Karpas-422 (cell line): ENCODE measurements around the gene TLE4. TPM values are rescaled to one million over a fixed set of nuclear protein-coding genes. Genes with fewer than 3 reads are reported as not detected.

Source experiments
- DNase-seq: peaks from one replicate; pipeline ENCODE4 v3.0.0-alpha.2; 2015
- H2AFZ ChIP-seq: fragments of 200-600 bp; sonication (generic); 2 replicates; pipeline ENCODE4 v1.6.1; 2014; ENCODE audit warnings: antibody characterized with exemption, low read length, mixed read lengths
- H3K27ac ChIP-seq: fragments of 200-600 bp; sonication (generic); 2 replicates; pipeline ENCODE4 v1.5.1; 2014; ENCODE audit warnings: mild to moderate bottlenecking, low read length, moderate library complexity
- H3K27me3 ChIP-seq: fragments of 200-600 bp; sonication (generic); 2 replicates; pipeline ENCODE4 v1.6.1; 2014; ENCODE audit warnings: low read length, mixed read lengths
- H3K36me3 ChIP-seq: fragments of 200-600 bp; sonication (generic); 2 replicates; pipeline ENCODE4 v1.6.1; 2014; ENCODE audit warnings: low read length, mixed read lengths; ENCODE audit not compliant: insufficient read depth
- H3K4me1 ChIP-seq: fragments of 200-600 bp; sonication (generic); 2 replicates; pipeline ENCODE4 v1.6.1; 2014; ENCODE audit warnings: mild to moderate bottlenecking, low read length, mixed read lengths
- H3K4me2 ChIP-seq: fragments of 200-600 bp; sonication (generic); 2 replicates; pipeline ENCODE4 v1.6.1; 2014; ENCODE audit warnings: low read length, low read depth, mild to moderate bottlenecking; ENCODE audit not compliant: poor library complexity, severe bottlenecking
- H3K4me3 ChIP-seq: fragments of 200-600 bp; sonication (generic); 2 replicates; pipeline ENCODE4 v1.5.1; 2014; ENCODE audit warnings: mild to moderate bottlenecking, antibody characterized with exemption, low read length, mixed read lengths
- H3K79me2 ChIP-seq: fragments of 200-600 bp; sonication (generic); 2 replicates; pipeline ENCODE4 v1.6.1; 2014; ENCODE audit warnings: mild to moderate bottlenecking, low read length, mixed read lengths
- H3K9ac ChIP-seq: fragments of 200-600 bp; sonication (generic); 2 replicates; pipeline ENCODE4 v1.6.0; 2014; ENCODE audit warnings: low read length
- H3K9me2 ChIP-seq: fragments of 200-600 bp; sonication (generic), shearing (Covaris generic); replicated peaks from 2 replicates; pipeline ENCODE4 v1.6.0; 2014; ENCODE audit warnings: mild to moderate bottlenecking, low read length, moderate library complexity; ENCODE audit not compliant: insufficient read depth
- H3K9me3 ChIP-seq: fragments of 300-700, 200-600 bp; sonication (generic); 2 replicates; pipeline ENCODE4 v1.6.1; 2014; ENCODE audit warnings: low read length, mixed read lengths
- H4K20me1 ChIP-seq: fragments of 200-600 bp; sonication (generic); 2 replicates; pipeline ENCODE4 v1.6.1; 2014; ENCODE audit warnings: mild to moderate bottlenecking, antibody characterized with exemption, low read length, low read depth; ENCODE audit not compliant: insufficient read depth
- total RNA-seq: library from RNA; depleted of rRNA; stranded (reverse); fragments of >200 nt; shearing (Covaris generic); gene quantifications from 2 replicates; pipeline ENCODE4 v1.2.3, GENCODE V29; 2014; ENCODE audit warnings: low replicate concordance

The TLE4 gene
- total RNA-seq, 1 experiment from 2014 or later = 65.3 TPM

GRCh38 chr9:79719021-79719420 lies 147.3 kb downstream of the TLE4 start:
- no peaks in the 10 kb centered on the region for H3K79me2 ChIP-seq
- no peaks in the 10 kb centered on the region for H3K27me3 ChIP-seq
- no peaks in the 10 kb centered on the region for H3K9me3 ChIP-seq
- H3K4me2 ChIP-seq = no peak overlapping the region
- no peaks in the 10 kb centered on the region for H3K9me2 ChIP-seq
- H3K27ac ChIP-seq = no peak overlapping the region
- no peaks in the 10 kb centered on the region for H4K20me1 ChIP-seq
- no peaks in the 10 kb centered on the region for H3K4me1 ChIP-seq
- H3K36me3 ChIP-seq = peaks cover 63% of the 10 kb centered on the region; the same call in 1 of the 2 replicates
- H3K4me3 ChIP-seq = no peak overlapping the region
- no peak overlapping the region for H3K9ac ChIP-seq
- no peak for DNase-seq
- H2AFZ ChIP-seq = no peak overlapping the region

GRCh38 chr9:79719989-79720388 lies 148.2 kb downstream of the TLE4 start:
- H3K9me2 ChIP-seq = no peaks in the 10 kb centered on the region
- no peak overlapping the region for H3K4me3 ChIP-seq
- no peaks in the 10 kb centered on the region for H3K79me2 ChIP-seq
- no peaks in the 10 kb centered on the region for H3K27me3 ChIP-seq
- no peaks in the 10 kb centered on the region for H3K9me3 ChIP-seq
- peaks cover 68% of the 10 kb centered on the region; the same call in 1 of the 2 replicates for H3K36me3 ChIP-seq
- DNase-seq = no peak
- no peak overlapping the region for H3K9ac ChIP-seq
- H3K4me1 ChIP-seq = no peaks in the 10 kb centered on the region
- no peak overlapping the region for H3K27ac ChIP-seq
- no peaks in the 10 kb centered on the region for H4K20me1 ChIP-seq
- H3K4me2 ChIP-seq = no peak overlapping the region
- no peak overlapping the region for H2AFZ ChIP-seq

GRCh38 chr9:79731171-79731890 lies 159.6 kb downstream of the TLE4 start:
- no peaks in the 10 kb centered on the region for H3K79me2 ChIP-seq
- peaks cover 4% of the 10 kb centered on the region; the same call in 1 of the 2 replicates for H3K4me1 ChIP-seq
- H3K9me3 ChIP-seq = no peaks in the 10 kb centered on the region
- no peak overlapping the region for H2AFZ ChIP-seq
- H3K36me3 ChIP-seq = peaks cover 16% of the 10 kb centered on the region
- DNase-seq = no peak
- H3K4me3 ChIP-seq = no peak overlapping the region
- H4K20me1 ChIP-seq = no peaks in the 10 kb centered on the region
- H3K9ac ChIP-seq = no peak overlapping the region
- no peaks in the 10 kb centered on the region for H3K9me2 ChIP-seq
- H3K27me3 ChIP-seq = no peaks in the 10 kb centered on the region
- H3K27ac ChIP-seq = no peak overlapping the region
- no peak overlapping the region for H3K4me2 ChIP-seq

- Histone ChIP-seq H3K4me3 (no peak overlapping the region), H3K79me2 (no peaks in the 10 kb centered on the region), H3K27me3 (no peaks in the 10 kb centered on the region), H2AFZ (no peak overlapping the region), H3K4me2 (no peak overlapping the region), H3K27ac (no peak overlapping the region), H3K9me2 (no peaks in the 10 kb centered on the region), H3K9me3 (no peaks in the 10 kb centered on the region), H4K20me1 (no peaks in the 10 kb centered on the region), H3K9ac (no peak overlapping the region), H3K36me3 (no peaks in the 10 kb centered on the region), H3K4me1 (peaks cover 4% of the 10 kb centered on the region; the same call in 1 of the 2 replicates)
- no peak for DNase-seq
Measured at GRCh38 chr9:79735023-79735779, 163.4 kb downstream of the TLE4 start.

- Histone ChIP-seq H3K36me3 (no peaks in the 10 kb centered on the region), H3K4me1 (peaks cover 4% of the 10 kb centered on the region; the same call in 1 of the 2 replicates), H3K27ac (no peak overlapping the region), H3K4me2 (no peak overlapping the region), H3K79me2 (no peaks in the 10 kb centered on the region), H3K9ac (no peak overlapping the region), H4K20me1 (no peaks in the 10 kb centered on the region), H3K9me3 (no peaks in the 10 kb centered on the region), H2AFZ (no peak overlapping the region), H3K9me2 (no peaks in the 10 kb centered on the region), H3K4me3 (no peak overlapping the region), H3K27me3 (no peaks in the 10 kb centered on the region)
- no peak for DNase-seq
Measured at GRCh38 chr9:79736051-79736450, 164.3 kb downstream of the TLE4 start.

- Histone ChIP-seq H3K4me1 (no peaks in the 10 kb centered on the region), H3K9me3 (no peaks in the 10 kb centered on the region), H3K27me3 (no peaks in the 10 kb centered on the region; the same call in 1 of the 2 replicates), H3K9me2 (no peaks in the 10 kb centered on the region), H4K20me1 (no peaks in the 10 kb centered on the region), H3K4me3 (no peak overlapping the region), H3K4me2 (no peak overlapping the region), H3K79me2 (no peaks in the 10 kb centered on the region), H3K27ac (no peak overlapping the region), H3K36me3 (no peaks in the 10 kb centered on the region), H3K9ac (no peak overlapping the region), H2AFZ (no peak overlapping the region)
- DNase-seq = no peak
Measured at GRCh38 chr9:79741381-79741780, 169.6 kb downstream of the TLE4 start.

GRCh38 chr9:79742110-79742721 lies 170.5 kb downstream of the TLE4 start:
- H3K27ac ChIP-seq = no peak overlapping the region
- no peaks in the 10 kb centered on the region for H3K9me3 ChIP-seq
- H3K4me2 ChIP-seq = no peak overlapping the region
- no peaks in the 10 kb centered on the region for H3K79me2 ChIP-seq
- H3K4me1 ChIP-seq = no peaks in the 10 kb centered on the region
- H3K9ac ChIP-seq = no peak overlapping the region
- no peaks in the 10 kb centered on the region for H3K36me3 ChIP-seq
- H3K9me2 ChIP-seq = no peaks in the 10 kb centered on the region
- H2AFZ ChIP-seq = no peak overlapping the region
- H3K27me3 ChIP-seq = no peaks in the 10 kb centered on the region; the same call in 1 of the 2 replicates
- H3K4me3 ChIP-seq = no peak overlapping the region
- no peaks in the 10 kb centered on the region for H4K20me1 ChIP-seq
- no peak for DNase-seq

GRCh38 chr9:79744521-79744920 lies 172.8 kb downstream of the TLE4 start:
- Histone ChIP-seq H3K79me2 (no peaks in the 10 kb centered on the region), H2AFZ (no peak overlapping the region), H3K4me1 (no peaks in the 10 kb centered on the region)

More at GRCh38 chr9:79744521-79744920, 172.8 kb downstream of the TLE4 start:
- Histone ChIP-seq H3K36me3 (no peaks in the 10 kb centered on the region), H3K9me2 (0 out of 2 replicates have a peak, but pooled peaks cover 2% of the 10 kb centered on the region), H4K20me1 (no peaks in the 10 kb centered on the region), H3K27me3 (no peaks in the 10 kb centered on the region; the same call in 1 of the 2 replicates), H3K9me3 (no peaks in the 10 kb centered on the region), H3K4me3 (no peak overlapping the region), H3K27ac (no peak overlapping the region), H3K4me2 (no peak overlapping the region), H3K9ac (no peak overlapping the region)
- no peak for DNase-seq
